GM10248 (cell line): Measurements from ENCODE around the gene SLC12A9.

Experiments
- CTCF ChIA-PET: fragments of 300-600 bp; sonication (Branson Sonifier 250); formaldehyde crosslinking; extraction: SDS; loops from one replicate; lab custom pipeline; 2021; ENCODE audit warnings: antibody characterized with exemption; lab: Yijun Ruan, JAX
- POLR2A ChIA-PET: fragments of 350-650 bp; sonication (Branson Sonifier 250); formaldehyde crosslinking; extraction: SDS; loops from one replicate; lab custom pipeline; 2020; ENCODE audit warnings: antibody characterized with exemption; lab: Yijun Ruan, JAX
- DNase-seq: peaks from one replicate; pipeline ENCODE4 v3.0.0; 2012; ENCODE audit errors: extremely low spot score
- TF ChIP-seq, protein P1 (sequence below): IDR thresholded peaks from 2 replicates; pipeline ENCODE4 v1.5.1; 2012; ENCODE audit warnings: mild to moderate bottlenecking, low read depth; ENCODE audit errors: extremely low read depth, missing control alignments, control extremely low read depth

The SLC12A9 gene

DNA sequence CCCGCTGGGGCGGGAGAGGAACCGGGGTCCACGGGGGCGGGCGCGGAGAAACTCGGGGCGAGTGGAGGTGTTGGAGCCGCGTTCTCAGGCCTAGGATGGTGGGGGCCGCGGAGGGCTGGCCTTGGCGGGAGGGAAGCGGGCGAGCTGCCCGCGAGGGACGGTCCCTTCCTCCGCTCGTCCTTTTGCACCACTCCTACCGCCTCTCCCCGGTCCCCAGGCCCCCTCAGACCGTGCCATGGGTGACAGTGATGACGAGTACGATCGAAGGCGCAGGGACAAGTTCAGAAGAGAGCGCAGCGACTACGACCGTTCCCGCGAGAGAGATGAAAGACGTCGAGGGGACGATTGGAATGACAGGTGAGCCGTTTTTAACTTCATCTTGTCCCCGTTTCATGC, 22.8 kb downstream of the SLC12A9 start:
- TF ChIP-seq, protein P1, sequence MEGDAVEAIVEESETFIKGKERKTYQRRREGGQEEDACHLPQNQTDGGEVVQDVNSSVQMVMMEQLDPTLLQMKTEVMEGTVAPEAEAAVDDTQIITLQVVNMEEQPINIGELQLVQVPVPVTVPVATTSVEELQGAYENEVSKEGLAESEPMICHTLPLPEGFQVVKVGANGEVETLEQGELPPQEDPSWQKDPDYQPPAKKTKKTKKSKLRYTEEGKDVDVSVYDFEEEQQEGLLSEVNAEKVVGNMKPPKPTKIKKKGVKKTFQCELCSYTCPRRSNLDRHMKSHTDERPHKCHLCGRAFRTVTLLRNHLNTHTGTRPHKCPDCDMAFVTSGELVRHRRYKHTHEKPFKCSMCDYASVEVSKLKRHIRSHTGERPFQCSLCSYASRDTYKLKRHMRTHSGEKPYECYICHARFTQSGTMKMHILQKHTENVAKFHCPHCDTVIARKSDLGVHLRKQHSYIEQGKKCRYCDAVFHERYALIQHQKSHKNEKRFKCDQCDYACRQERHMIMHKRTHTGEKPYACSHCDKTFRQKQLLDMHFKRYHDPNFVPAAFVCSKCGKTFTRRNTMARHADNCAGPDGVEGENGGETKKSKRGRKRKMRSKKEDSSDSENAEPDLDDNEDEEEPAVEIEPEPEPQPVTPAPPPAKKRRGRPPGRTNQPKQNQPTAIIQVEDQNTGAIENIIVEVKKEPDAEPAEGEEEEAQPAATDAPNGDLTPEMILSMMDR = no peak
- POLR2A ChIA-PET = interaction anchor here (0.6 to 5.1 kb wide), 8 partner anchors 9 to 1101 kb away, joined by 3 to 46 read pairs (median 4); partner anchors contain the start of genes FBXO24, SLC12A9, UFSP1 and ZNHIT1
- CTCF ChIA-PET = interaction anchor here (0.8 to 4.0 kb wide), 5 partner anchors 12 to 262 kb away, joined by 3 to 15 read pairs (median 5); partner anchors contain the start of genes POP7 and SLC12A9
- DNase-seq = peak; percentile 59

DNA sequence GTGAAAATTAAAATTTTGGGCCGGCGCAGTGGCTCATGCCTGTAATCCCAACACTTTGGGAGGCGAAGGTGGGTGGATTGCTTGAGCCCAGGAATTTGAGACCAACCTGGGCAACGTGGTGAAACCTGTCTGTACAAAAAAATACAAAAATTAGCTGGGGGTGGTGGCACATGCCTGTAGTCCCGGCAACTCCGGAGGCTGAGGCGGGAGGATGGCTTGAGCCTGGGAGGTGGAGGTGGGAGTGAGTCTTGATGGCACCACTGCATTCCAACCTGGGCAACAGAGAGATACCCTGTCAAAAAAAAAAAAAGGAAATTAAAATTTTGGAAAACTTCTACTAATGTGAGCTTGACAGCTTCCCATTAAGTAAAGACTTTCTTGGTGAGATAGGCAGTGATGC, 25.5 kb downstream of the SLC12A9 start:
- CTCF ChIA-PET = interaction anchor here (1.0 to 4.0 kb wide), 4 partner anchors 9 to 181 kb away, joined by 3 to 15 read pairs (median 7); partner anchors contain the start of genes SLC12A9 and UFSP1
- TF ChIP-seq, protein P1 = no peak
- DNase-seq = no peak
- POLR2A ChIA-PET = interaction anchor here (5.1 kb wide), 1 partner anchor 11 kb away, joined by 46 read pairs; the partner anchor contains the start of gene UFSP1

DNA sequence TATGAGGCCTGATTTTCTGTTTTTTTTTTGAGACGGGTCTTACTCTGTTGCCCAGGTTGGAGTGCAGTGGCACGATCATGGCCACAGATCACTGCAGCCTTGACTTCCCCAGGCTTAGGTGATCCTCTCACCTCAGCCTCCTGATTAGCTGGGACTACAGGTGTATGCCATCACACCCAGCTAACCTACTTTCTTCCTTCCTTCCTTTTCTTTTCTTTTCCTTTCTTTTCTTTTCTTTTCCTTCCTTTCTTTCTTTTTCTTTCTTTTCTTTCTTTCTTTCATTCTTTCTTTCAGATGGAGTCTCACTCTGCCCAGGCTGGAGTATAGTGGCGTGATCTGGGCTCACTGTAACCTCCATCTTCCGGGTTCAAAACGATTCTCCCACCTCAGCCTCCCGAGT, 26.2 kb downstream of the SLC12A9 start:
- TF ChIP-seq, protein P1 = no peak
- DNase-seq = no peak
- POLR2A ChIA-PET = interaction anchor here (0.6 to 5.1 kb wide), 2 partner anchors 10 to 143 kb away, joined by 3 to 46 read pairs; partner anchors contain the start of gene UFSP1
- CTCF ChIA-PET = interaction anchor here (1.3 to 4.0 kb wide), 3 partner anchors 8 to 27 kb away, joined by 3 to 15 read pairs (median 11); partner anchors contain the start of genes SLC12A9 and UFSP1

DNA sequence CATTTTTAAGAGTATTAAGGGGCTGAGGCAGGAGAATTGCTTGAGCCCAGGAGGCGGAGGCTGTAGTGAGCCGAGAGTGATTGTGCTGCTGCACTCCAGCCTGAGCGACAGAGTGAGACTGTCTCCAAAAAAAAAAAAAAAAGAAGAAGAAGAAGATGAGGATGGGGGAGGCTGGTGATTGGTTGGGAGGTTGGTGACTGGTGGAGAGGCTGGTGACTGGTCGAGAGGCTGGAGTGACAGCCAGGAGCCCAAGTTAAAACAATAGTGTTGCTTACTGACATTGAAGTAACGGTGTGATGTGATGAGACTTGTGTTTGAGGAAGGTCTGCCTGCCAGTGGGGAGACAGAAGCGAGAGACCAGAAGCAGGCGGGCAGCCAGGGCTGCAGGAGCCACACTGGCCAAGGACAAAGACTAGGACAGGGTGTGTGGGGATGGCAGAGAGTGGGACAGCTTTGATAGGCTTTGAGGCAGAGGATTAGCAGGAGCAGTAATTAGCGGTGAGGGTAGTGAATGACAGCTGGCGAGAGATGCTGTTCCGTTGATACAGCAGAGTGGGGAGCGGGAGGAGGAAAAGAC, 27.3 kb downstream of the SLC12A9 start:
- ChIA-PET POLR2A (interaction anchor here (5.1 kb wide), 1 partner anchor 9 kb away, joined by 46 read pairs; the partner anchor contains the start of gene UFSP1), CTCF (no interaction called here)
- DNase-seq = no peak
- TF ChIP-seq, protein P1 = no peak

DNA sequence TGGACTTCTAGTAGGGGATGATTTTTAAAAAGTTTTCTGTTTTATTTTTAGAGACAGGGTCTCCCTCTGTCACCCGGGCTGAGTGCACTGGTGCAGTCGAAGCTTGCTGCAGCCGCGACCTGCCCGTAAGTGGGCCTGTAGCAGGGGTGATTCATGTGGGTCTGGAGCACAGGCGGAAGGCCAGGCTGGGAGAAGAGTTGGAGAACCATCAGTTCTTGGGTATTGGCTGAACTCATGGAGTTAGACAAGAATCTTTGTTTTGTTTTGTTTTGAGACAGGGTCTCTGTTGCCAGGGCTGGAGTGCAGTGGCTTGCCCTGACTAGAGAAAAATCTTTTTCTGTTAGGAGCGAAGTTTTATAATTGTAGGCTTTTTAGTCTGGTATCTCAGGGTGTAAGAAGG, 28.1 kb downstream of the SLC12A9 start:
- no peak for DNase-seq
- TF ChIP-seq, protein P1 = no peak
- ChIA-PET POLR2A (no interaction called here), CTCF (no interaction called here)

DNA sequence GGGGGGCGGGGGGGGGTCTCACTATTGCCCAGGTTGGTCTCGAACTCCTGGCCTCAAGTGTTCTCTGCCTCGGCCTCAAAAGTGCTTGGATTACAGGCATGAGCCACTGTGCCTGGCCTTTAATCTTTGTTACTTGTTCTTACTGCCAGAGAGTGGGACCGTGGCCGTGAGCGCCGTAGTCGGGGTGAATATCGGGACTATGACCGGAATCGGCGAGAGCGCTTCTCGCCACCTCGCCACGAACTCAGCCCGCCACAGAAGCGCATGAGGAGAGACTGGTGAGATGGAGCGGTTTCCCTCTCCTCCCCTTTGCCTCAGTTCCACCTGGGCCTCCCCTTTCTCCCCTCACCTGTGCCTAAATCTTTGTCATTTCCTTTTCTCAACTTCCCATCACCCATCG, 28.6 kb downstream of the SLC12A9 start:
- CTCF ChIA-PET = no interaction called here
- POLR2A ChIA-PET = no interaction called here
- DNase-seq = no peak
- TF ChIP-seq, protein P1 = no peak
